HCT116 (cell line): ENCODE measurements around the gene RUFY1. TPM values are rescaled to one million over a fixed set of nuclear protein-coding genes. Genes with fewer than 3 reads are reported as not detected.

Source experiments
- ATAC-seq: fragments of 200-7000 bp; cut with Tn5 transposase; 2 replicates; pipeline ENCODE4 v1.9.1; 2020; ENCODE audit warnings: mild to moderate bottlenecking, moderate library complexity
- BruUV-seq: library from RNA; stranded (reverse); fragments of 400-500 nt; replicated peaks from 2 replicates; lab custom pipeline; 2021; lab: Mats Ljungman, UMichigan
- CTCF ChIA-PET: fragments of 300-600 bp; sonication (Branson Sonifier 250); formaldehyde crosslinking; loops from one replicate; lab custom pipeline; 2021; ENCODE audit warnings: antibody characterized with exemption; lab: Charles Lee
- POLR2A ChIA-PET: fragments of 300-600, 350-600 bp; sonication (Branson Sonifier 250); formaldehyde crosslinking; loops from one replicate; lab custom pipeline; 2021; ENCODE audit warnings: antibody characterized with exemption; lab: Charles Lee
- RAD21 ChIA-PET, 2 experiments: fragments of 300-600 bp; sonication (Branson Sonifier 250); formaldehyde crosslinking; loops; one replicate each; lab custom pipeline; 2023; ENCODE audit warnings: low total read pairs in 2 of 2; ENCODE audit not compliant: uncharacterized antibody in 2 of 2, unreplicated experiment in 2 of 2, low non-redundant PET in 1 of 2; lab: Charles Lee
- DNase-seq: peaks from one replicate; pipeline ENCODE4 v3.0.0-alpha.2; 2010; ENCODE audit warnings: low read depth, low spot score
- H2AFZ ChIP-seq: fragments of 200-600 bp; shearing (Covaris generic), sonication (generic); 2 replicates; pipeline ENCODE4 v1.6.1; 2017; ENCODE audit warnings: low read depth, mixed run types, mixed read lengths, antibody characterized with exemption, low read length; ENCODE audit not compliant: poor library complexity, severe bottlenecking
- H3K27ac ChIP-seq: 2 replicates; pipeline ENCODE4 v1.5.1; 2012; ENCODE audit warnings: low read depth, low read length
- H3K27me3 ChIP-seq: fragments of 200-600 bp; sonication (generic); 2 replicates; pipeline ENCODE4 v1.6.1; 2016; ENCODE audit warnings: mixed run types, low read length, mixed read lengths; ENCODE audit not compliant: insufficient read depth
- H3K36me3 ChIP-seq, 2 experiments: fragments of 200-500 bp in 1 of 2; fragments of 200-600 bp in 1 of 2; sonication (Bioruptor generic) in 1 of 2; sonication (generic) in 1 of 2; 2 replicates each; pipeline versions ENCODE4 v1.5.1 to v1.6.1; 2014 to 2016; ENCODE audit warnings: low read length in 2 of 2, inconsistent platforms in 1 of 2, mixed read lengths in 1 of 2, mixed run types in 1 of 2; ENCODE audit not compliant: insufficient read depth in 2 of 2, control insufficient read depth in 1 of 2
- H3K4me1 ChIP-seq, 2 experiments: fragments of 200-600 bp in 1 of 2; sonication (generic) in 1 of 2; 2 replicates each; pipeline versions ENCODE4 v1.5.1 to v1.6.1; 2012 to 2017; ENCODE audit warnings: low read length in 2 of 2, inconsistent platforms in 1 of 2, mild to moderate bottlenecking in 1 of 2, mixed read lengths in 1 of 2, mixed run types in 1 of 2, moderate library complexity in 1 of 2; ENCODE audit not compliant: insufficient read depth in 2 of 2, control insufficient read depth in 1 of 2
- H3K4me2 ChIP-seq: fragments of 200-600 bp; sonication (generic); 2 replicates; pipeline ENCODE4 v1.6.1; 2017; ENCODE audit warnings: mixed run types, low read length, mixed read lengths
- H3K4me3 ChIP-seq, 2 experiments: fragments of 200-600 bp in 1 of 2; sonication (generic) in 1 of 2; replicated peaks in 1 of 2; 2 replicates each; pipeline ENCODE4 v1.5.1; 2011 to 2016; ENCODE audit warnings: low read length in 2 of 2, control low read depth in 1 of 2, low read depth in 1 of 2, mild to moderate bottlenecking in 1 of 2, mixed read lengths in 1 of 2, mixed run types in 1 of 2
- H3K79me2 ChIP-seq: fragments of 200-600 bp; sonication (generic); 2 replicates; pipeline ENCODE4 v1.6.1; 2017; ENCODE audit warnings: mild to moderate bottlenecking, mixed run types, low read length, moderate library complexity, mixed read lengths; ENCODE audit not compliant: insufficient read depth
- H3K9ac ChIP-seq: fragments of 200-600 bp; sonication (generic); 2 replicates; pipeline ENCODE4 v1.6.1; 2016; ENCODE audit warnings: low read length, mixed read lengths
- H3K9me2 ChIP-seq: fragments of 200-600 bp; sonication (generic), shearing (Covaris generic); 2 replicates; pipeline ENCODE4 v1.6.1; 2017; ENCODE audit warnings: mixed run types, mild to moderate bottlenecking, moderate library complexity; ENCODE audit not compliant: insufficient read depth
- H3K9me3 ChIP-seq, 2 experiments: fragments of 200-500 bp in 1 of 2; fragments of 200-600 bp in 1 of 2; sonication (Bioruptor generic) in 1 of 2; sonication (generic) in 1 of 2; 2 replicates each; pipeline ENCODE4 v1.6.1; 2014 to 2017; ENCODE audit warnings: low read length in 2 of 2, mixed read lengths in 2 of 2, inconsistent platforms in 1 of 2, low read depth in 1 of 2, mild to moderate bottlenecking in 1 of 2, mixed run types in 1 of 2, moderate library complexity in 1 of 2; ENCODE audit not compliant: control insufficient read depth in 1 of 2, insufficient read depth in 1 of 2
- H4K20me1 ChIP-seq: fragments of 200-600 bp; sonication (generic), shearing (Covaris generic); 2 replicates; pipeline ENCODE4 v1.6.1; 2017; ENCODE audit warnings: mixed run types, mild to moderate bottlenecking, moderate library complexity; ENCODE audit not compliant: insufficient read depth
- CBX3 ChIP-seq: IDR thresholded peaks from 2 replicates; pipeline ENCODE4 v1.6.1; 2012; ENCODE audit warnings: low read depth
- CEBPB ChIP-seq: IDR thresholded peaks from 2 replicates; pipeline ENCODE4 v1.6.1; 2012; ENCODE audit warnings: low read depth
- ELF1 ChIP-seq: IDR thresholded peaks from 2 replicates; pipeline ENCODE4 v1.6.1; 2012; ENCODE audit warnings: low read depth, borderline replicate concordance
- EZH2 ChIP-seq: fragments of 200-600 bp; sonication (generic); IDR thresholded peaks from 2 replicates; pipeline ENCODE4 v1.6.1; 2017; ENCODE audit warnings: antibody characterized with exemption, mixed run types
- EZH2phosphoT487 ChIP-seq: fragments of 200-600 bp; IDR thresholded peaks from 2 replicates; pipeline ENCODE4 v1.6.1; 2018; ENCODE audit warnings: antibody characterized with exemption, borderline replicate concordance
- FOSL1 ChIP-seq: IDR thresholded peaks from 2 replicates; pipeline ENCODE4 v1.6.1; 2012; ENCODE audit warnings: low read depth
- JUND ChIP-seq: IDR thresholded peaks from 2 replicates; pipeline ENCODE4 v1.6.1; 2012
- POLR2AphosphoS5 ChIP-seq: IDR thresholded peaks from 2 replicates; pipeline ENCODE4 v1.6.1; 2011; ENCODE audit warnings: mild to moderate bottlenecking, low read depth, low read length, moderate library complexity
- SRF ChIP-seq: IDR thresholded peaks from 2 replicates; pipeline ENCODE4 v1.6.1; 2012; ENCODE audit warnings: low read depth
- TCF7L2 ChIP-seq: IDR thresholded peaks from 2 replicates; pipeline ENCODE4 v1.7.0; 2011; ENCODE audit warnings: borderline replicate concordance, inconsistent platforms; ENCODE audit not compliant: insufficient read depth, insufficient read length; ENCODE audit errors: extremely low read depth
- YY1 ChIP-seq: IDR thresholded peaks from 2 replicates; pipeline ENCODE4 v1.6.1; 2011; ENCODE audit warnings: low read length, low read depth, moderate library complexity, mild to moderate bottlenecking; ENCODE audit not compliant: insufficient replicate concordance; ENCODE audit errors: extremely low read depth
- ZNF274 ChIP-seq: fragments of 200-500 bp; sonication (Bioruptor generic); IDR thresholded peaks from 2 replicates; pipeline ENCODE4 v1.6.1; 2014; ENCODE audit warnings: mild to moderate bottlenecking, low read depth, low read length, inconsistent platforms
- intact Hi-C: fragments of 100-400 bp; cut with micrococcal nuclease; formaldehyde crosslinking; loops from 2 replicates; pipeline ENCODE4 v1.10.0; 2022
- total RNA-seq: library from RNA; stranded (reverse); gene quantifications from one replicate; pipeline ENCODE4 v1.2.1, GENCODE V29; 2021; ENCODE audit not compliant: unreplicated experiment
- TF ChIP-seq, protein P1 (sequence below), 3 experiments: fragments of 200-600 bp in 1 of 3; sonication (generic) in 1 of 3; IDR thresholded peaks in 2 of 3; conservative IDR thresholded peaks in 1 of 3; 2 replicates each; pipeline ENCODE4 v1.5.1; 2012 to 2017; ENCODE audit warnings: low read depth in 2 of 3, low read length in 2 of 3, antibody characterized with exemption in 1 of 3, borderline replicate concordance in 1 of 3, control low read depth in 1 of 3, mild to moderate bottlenecking in 1 of 3, mixed read lengths in 1 of 3, mixed run types in 1 of 3, moderate library complexity in 1 of 3; ENCODE audit not compliant: insufficient read depth in 1 of 3
- TF ChIP-seq, protein P2 (sequence below): IDR thresholded peaks from 2 replicates; pipeline ENCODE4 v1.6.1; 2011; ENCODE audit warnings: mild to moderate bottlenecking, low read length, moderate library complexity; ENCODE audit not compliant: insufficient replicate concordance; ENCODE audit errors: extremely low read depth

Gene RUFY1
- total RNA-seq, 1 experiment from 2014 or later = 32.9 TPM

DNA sequence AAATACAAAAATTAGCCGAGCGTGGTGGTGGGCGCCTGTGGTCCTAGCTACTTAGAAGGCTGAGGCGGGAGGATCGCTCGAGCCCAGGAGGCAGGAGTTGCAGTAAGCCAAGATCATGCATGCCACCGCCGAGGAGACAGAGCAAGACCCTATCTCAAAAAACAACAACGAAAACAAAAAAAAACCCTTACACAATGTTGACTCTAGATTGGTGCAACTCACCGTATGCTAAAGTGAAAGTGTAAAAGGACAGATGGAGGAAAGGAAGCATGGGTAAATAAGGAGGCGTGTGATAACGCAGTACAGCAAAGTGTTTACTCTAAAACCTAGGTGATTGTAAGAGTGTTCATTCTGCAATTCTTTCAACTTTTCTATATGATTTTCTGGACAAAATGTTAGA lies 15.9 kb upstream of the RUFY1 start:
- Histone ChIP-seq H4K20me1 (no peaks in the 10 kb centered on the region), H2AFZ (no peak overlapping the region), H3K4me2 (no peak overlapping the region), H3K4me1 (no peaks in the 10 kb centered on the region), H3K4me3 (no peak overlapping the region), H3K79me2 (no peaks in the 10 kb centered on the region), H3K9ac (no peak overlapping the region), H3K27me3 (no peaks in the 10 kb centered on the region), H3K27ac (no peak overlapping the region), H3K36me3 (no peaks in the 10 kb centered on the region), H3K9me2 (no peaks in the 10 kb centered on the region), H3K9me3 (no peaks in the 10 kb centered on the region)
- POLR2A ChIA-PET = no interaction called here
- RAD21 ChIA-PET = no interaction called here
- DNase-seq (no peak), ATAC-seq (no peak)
- no TSS peak for BruUV-seq
- no peak for TF ChIP-seq POLR2AphosphoS5
- TF ChIP-seq, protein P1, sequence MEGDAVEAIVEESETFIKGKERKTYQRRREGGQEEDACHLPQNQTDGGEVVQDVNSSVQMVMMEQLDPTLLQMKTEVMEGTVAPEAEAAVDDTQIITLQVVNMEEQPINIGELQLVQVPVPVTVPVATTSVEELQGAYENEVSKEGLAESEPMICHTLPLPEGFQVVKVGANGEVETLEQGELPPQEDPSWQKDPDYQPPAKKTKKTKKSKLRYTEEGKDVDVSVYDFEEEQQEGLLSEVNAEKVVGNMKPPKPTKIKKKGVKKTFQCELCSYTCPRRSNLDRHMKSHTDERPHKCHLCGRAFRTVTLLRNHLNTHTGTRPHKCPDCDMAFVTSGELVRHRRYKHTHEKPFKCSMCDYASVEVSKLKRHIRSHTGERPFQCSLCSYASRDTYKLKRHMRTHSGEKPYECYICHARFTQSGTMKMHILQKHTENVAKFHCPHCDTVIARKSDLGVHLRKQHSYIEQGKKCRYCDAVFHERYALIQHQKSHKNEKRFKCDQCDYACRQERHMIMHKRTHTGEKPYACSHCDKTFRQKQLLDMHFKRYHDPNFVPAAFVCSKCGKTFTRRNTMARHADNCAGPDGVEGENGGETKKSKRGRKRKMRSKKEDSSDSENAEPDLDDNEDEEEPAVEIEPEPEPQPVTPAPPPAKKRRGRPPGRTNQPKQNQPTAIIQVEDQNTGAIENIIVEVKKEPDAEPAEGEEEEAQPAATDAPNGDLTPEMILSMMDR (IDR thresholded peaks at IDR 0.05 in 2 of 3, conservative IDR thresholded peaks at IDR 0.05 in 1 of 3; ENCODE audit: borderline replicate concordance in 1 of 3, insufficient read depth in 1 of 3, low read depth in 2 of 3, low read length in 2 of 3) = no peak
- TF ChIP-seq JUND = no peak
- no peak for TF ChIP-seq CEBPB
- no peak for TF ChIP-seq FOSL1
- TF ChIP-seq CBX3 = no peak
- TF ChIP-seq EZH2phosphoT487 = no peak
- TF ChIP-seq EZH2 = no peak
- TF ChIP-seq, protein P2, sequence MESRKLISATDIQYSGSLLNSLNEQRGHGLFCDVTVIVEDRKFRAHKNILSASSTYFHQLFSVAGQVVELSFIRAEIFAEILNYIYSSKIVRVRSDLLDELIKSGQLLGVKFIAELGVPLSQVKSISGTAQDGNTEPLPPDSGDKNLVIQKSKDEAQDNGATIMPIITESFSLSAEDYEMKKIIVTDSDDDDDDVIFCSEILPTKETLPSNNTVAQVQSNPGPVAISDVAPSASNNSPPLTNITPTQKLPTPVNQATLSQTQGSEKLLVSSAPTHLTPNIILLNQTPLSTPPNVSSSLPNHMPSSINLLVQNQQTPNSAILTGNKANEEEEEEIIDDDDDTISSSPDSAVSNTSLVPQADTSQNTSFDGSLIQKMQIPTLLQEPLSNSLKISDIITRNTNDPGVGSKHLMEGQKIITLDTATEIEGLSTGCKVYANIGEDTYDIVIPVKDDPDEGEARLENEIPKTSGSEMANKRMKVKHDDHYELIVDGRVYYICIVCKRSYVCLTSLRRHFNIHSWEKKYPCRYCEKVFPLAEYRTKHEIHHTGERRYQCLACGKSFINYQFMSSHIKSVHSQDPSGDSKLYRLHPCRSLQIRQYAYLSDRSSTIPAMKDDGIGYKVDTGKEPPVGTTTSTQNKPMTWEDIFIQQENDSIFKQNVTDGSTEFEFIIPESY = no peak
- no peak for TF ChIP-seq ELF1
- no peak for TF ChIP-seq TCF7L2
- no peak for TF ChIP-seq SRF
- no peak for TF ChIP-seq ZNF274
- TF ChIP-seq YY1 = no peak
- CTCF ChIA-PET = no interaction called here
- intact Hi-C loops = no loop called here
